ENCODE results near the gene MRLN. TPM values are rescaled to one million over a fixed set of nuclear protein-coding genes. Genes with fewer than 3 reads are reported as not detected.

MRLN gene
- total RNA-seq, 1 donor from 2014 or later, result not detected

- Mint-ChIP-seq H3K27me3 (ENCODE audit: low read depth) (peaks cover 4% of the 10 kb centered on the region), H3K27ac (no peak overlapping the region), H3K36me3 (no peaks in the 10 kb centered on the region), H3K9me3 (no peaks in the 10 kb centered on the region), H3K4me3 (no peak overlapping the region), H3K4me1 (peaks cover 15% of the 10 kb centered on the region)
- no peak for DNase-seq (ENCODE audit: low spot score in 2 of 2, unreplicated experiment in 2 of 2)
- TF ChIP-seq CTCF (IDR thresholded peaks at IDR 0.05; ENCODE audit: unreplicated experiment), result no peak
These were observed 41.3 kb downstream of the MRLN start for GRCh38 chr10:59711871-59712494.

- Mint-ChIP-seq H3K4me3 (peak within 1 kb of the TSS; percentile 87), H3K36me3 (no peaks in the 10 kb centered on the region), H3K9me3 (no peaks in the 10 kb centered on the region), H3K4me1 (peaks cover 15% of the 10 kb centered on the region), H3K27ac (peak within 1 kb of the TSS; percentile 31), H3K27me3 (ENCODE audit: low read depth) (peaks cover 4% of the 10 kb centered on the region)
- no peak for TF ChIP-seq CTCF (IDR thresholded peaks at IDR 0.05; ENCODE audit: unreplicated experiment)
- DNase-seq (ENCODE audit: low spot score in 2 of 2, unreplicated experiment in 2 of 2), result peak; percentile 43 to 73
These were observed 43.7 kb downstream of the MRLN start, which contains the start of gene SLC16A9 for GRCh38 chr10:59709395-59710125. Gene SLC16A9 (minus strand): TSS chr10:59709850. CDS start chr10:59684291, 25,559 bp downstream.

- H3K27me3 Mint-ChIP-seq (ENCODE audit: low read depth), result peaks cover 4% of the 10 kb centered on the region
- no peak for TF ChIP-seq CTCF (IDR thresholded peaks at IDR 0.05; ENCODE audit: unreplicated experiment)
- peak overlapping the region; percentile 87 for H3K4me3 Mint-ChIP-seq
- no peaks in the 10 kb centered on the region for H3K9me3 Mint-ChIP-seq
- peak; percentile 26 to 61 for DNase-seq (ENCODE audit: low spot score in 2 of 2, unreplicated experiment in 2 of 2)
- H3K27ac Mint-ChIP-seq, result peak overlapping the region; percentile 31
- peaks cover 4% of the 10 kb centered on the region for H3K36me3 Mint-ChIP-seq
- peaks cover 15% of the 10 kb centered on the region for H3K4me1 Mint-ChIP-seq
These were observed 44.4 kb downstream of the MRLN start for GRCh38 chr10:59708816-59709394.

GRCh38 chr10:59706851-59707797 lies 46.1 kb downstream of the MRLN start:
- Mint-ChIP-seq H3K27me3 (ENCODE audit: low read depth) (peaks cover 4% of the 10 kb centered on the region), H3K27ac (no peak overlapping the region), H3K4me3 (no peak overlapping the region), H3K9me3 (no peaks in the 10 kb centered on the region), H3K4me1 (peaks cover 14% of the 10 kb centered on the region), H3K36me3 (peaks cover 5% of the 10 kb centered on the region)
- DNase-seq (ENCODE audit: low spot score in 2 of 2, unreplicated experiment in 2 of 2), result no peak
- TF ChIP-seq CTCF (IDR thresholded peaks at IDR 0.05; ENCODE audit: unreplicated experiment), result no peak

GRCh38 chr10:59705931-59706330 lies 47.3 kb downstream of the MRLN start:
- Mint-ChIP-seq H3K36me3 (peaks cover 8% of the 10 kb centered on the region), H3K27ac (no peak overlapping the region), H3K9me3 (no peaks in the 10 kb centered on the region), H3K4me1 (peaks cover 9% of the 10 kb centered on the region), H3K4me3 (no peak overlapping the region), H3K27me3 (ENCODE audit: low read depth) (peaks cover 4% of the 10 kb centered on the region)
- no peak for TF ChIP-seq CTCF (IDR thresholded peaks at IDR 0.05; ENCODE audit: unreplicated experiment)
- DNase-seq (ENCODE audit: low spot score in 2 of 2, unreplicated experiment in 2 of 2), result no peak
